PC-3 (cell line): ENCODE measurements around the gene ZBTB16. TPM values are rescaled to one million over a fixed set of nuclear protein-coding genes. Genes with fewer than 3 reads are reported as not detected.

Source experiments
- ATAC-seq: fragments of 200-7000 bp; cut with Tn5 transposase; 2 replicates; pipeline ENCODE4 v1.9.1; 2020; ENCODE audit warnings: mild to moderate bottlenecking, moderate library complexity
- BruUV-seq: library from RNA; stranded (reverse); fragments of 400-500 nt; replicated peaks from 2 replicates; lab custom pipeline; 2021; lab: Mats Ljungman, UMichigan
- CTCF ChIA-PET: fragments of 300-600 bp; sonication (Branson Sonifier 250); formaldehyde crosslinking; loops from one replicate; lab custom pipeline; 2022; ENCODE audit warnings: antibody characterized with exemption; lab: Charles Lee
- POLR2A ChIA-PET: fragments of 300-600 bp; sonication (Branson Sonifier 250); formaldehyde crosslinking; loops from one replicate; lab custom pipeline; 2022; ENCODE audit warnings: antibody characterized with exemption; ENCODE audit not compliant: unreplicated experiment; lab: Charles Lee
- DNase-seq: peaks from one replicate; pipeline ENCODE4 v3.0.0-alpha.2; 2015
- H2AFZ ChIP-seq: fragments of 300-600 bp; sonication (generic); 2 replicates; pipeline ENCODE4 v1.6.0; 2016; ENCODE audit warnings: antibody characterized with exemption, low read length
- H3F3A ChIP-seq: fragments of 300-600 bp; sonication (generic); one replicate; pipeline ENCODE4 v1.6.0; 2017; ENCODE audit warnings: antibody characterized with exemption, low read length, control low read depth, mild to moderate bottlenecking; ENCODE audit not compliant: unreplicated experiment
- H3K27ac ChIP-seq: fragments of 300-600 bp; sonication (generic); 2 replicates; pipeline ENCODE4 v1.5.1; 2016; ENCODE audit warnings: mild to moderate bottlenecking, low read length
- H3K27me3 ChIP-seq: fragments of 300-600 bp; sonication (generic); 2 replicates; pipeline ENCODE4 v1.6.1; 2016; ENCODE audit warnings: low read length, mixed read lengths
- H3K36me3 ChIP-seq: fragments of 300-600 bp; sonication (generic); 2 replicates; pipeline ENCODE4 v1.6.1; 2016; ENCODE audit warnings: low read depth, mixed run types, low read length, mixed read lengths
- H3K4me1 ChIP-seq: fragments of 300-600 bp; sonication (generic); 2 replicates; pipeline ENCODE4 v1.5.1; 2016; ENCODE audit warnings: low read length; ENCODE audit not compliant: insufficient read depth
- H3K4me2 ChIP-seq: fragments of 300-600 bp; sonication (generic); 2 replicates; pipeline ENCODE4 v1.6.0; 2016; ENCODE audit warnings: low read length
- H3K4me3 ChIP-seq: fragments of 300-600 bp; sonication (generic); 2 replicates; pipeline ENCODE4 v1.5.1; 2016; ENCODE audit warnings: mild to moderate bottlenecking, low read length, mixed read lengths
- H3K79me2 ChIP-seq: fragments of 300-600 bp; sonication (generic); 2 replicates; pipeline ENCODE4 v1.6.1; 2017; ENCODE audit warnings: low read length, mixed read lengths
- H3K9ac ChIP-seq: fragments of 300-600 bp; sonication (generic); 2 replicates; pipeline ENCODE4 v1.6.0; 2016; ENCODE audit warnings: mild to moderate bottlenecking, low read length
- H3K9me2 ChIP-seq: fragments of 300-600 bp; sonication (generic); replicated peaks from 2 replicates; pipeline ENCODE4 v1.6.1; 2016; ENCODE audit warnings: mixed run types, low read length, mixed read lengths
- H3K9me3 ChIP-seq: fragments of 300-600 bp; sonication (generic); 2 replicates; pipeline ENCODE4 v1.6.1; 2016; ENCODE audit warnings: low read length, mixed read lengths
- H4K20me1 ChIP-seq: fragments of 300-600 bp; sonication (generic); 2 replicates; pipeline ENCODE4 v1.6.1; 2016; ENCODE audit warnings: low read length, mixed read lengths
- EZH2 ChIP-seq: fragments of 300-600 bp; sonication (generic); IDR thresholded peaks from one replicate; pipeline ENCODE4 v1.6.1; 2017; ENCODE audit warnings: antibody characterized with exemption, mild to moderate bottlenecking, low read length; ENCODE audit not compliant: unreplicated experiment
- EZH2phosphoT487 ChIP-seq: fragments of 300-600 bp; sonication (generic); IDR thresholded peaks from 2 replicates; pipeline ENCODE4 v1.6.1; 2018; ENCODE audit warnings: mild to moderate bottlenecking, antibody characterized with exemption, low read length, borderline replicate concordance
- intact Hi-C: fragments of 100-400 bp; cut with micrococcal nuclease; formaldehyde crosslinking; loops from 2 replicates; pipeline ENCODE4 v1.9.0; 2023
- total RNA-seq: library from RNA; depleted of rRNA; stranded (reverse); fragments of >200 nt; gene quantifications from 2 replicates; pipeline ENCODE4 v1.2.3, GENCODE V29; 2014
- TF ChIP-seq, protein P1 (sequence below): fragments of 300-600 bp; sonication (generic); conservative IDR thresholded peaks from 2 replicates; pipeline ENCODE4 v1.5.1; 2017; ENCODE audit warnings: antibody characterized with exemption, low read depth, mild to moderate bottlenecking, low read length

Gene ZBTB16
- total RNA-seq, 1 experiment from 2014 or later = not detected

- Histone ChIP-seq H3F3A (no peaks in the 10 kb centered on the region), H2AFZ (no peak overlapping the region), H3K4me3 (no peak overlapping the region), H3K4me1 (no peaks in the 10 kb centered on the region), H3K9ac (no peak overlapping the region), H3K27me3 (peaks cover 64% of the 10 kb centered on the region), H3K79me2 (no peaks in the 10 kb centered on the region), H3K9me2 (no peaks in the 10 kb centered on the region), H4K20me1 (no peaks in the 10 kb centered on the region), H3K27ac (no peak overlapping the region), H3K4me2 (no peak overlapping the region), H3K9me3 (no peaks in the 10 kb centered on the region), H3K36me3 (no peaks in the 10 kb centered on the region)
- ATAC-seq = no peak
- no peak for DNase-seq
- ChIA-PET POLR2A (no interaction called here), CTCF (no interaction called here)
- TF ChIP-seq, protein P1, sequence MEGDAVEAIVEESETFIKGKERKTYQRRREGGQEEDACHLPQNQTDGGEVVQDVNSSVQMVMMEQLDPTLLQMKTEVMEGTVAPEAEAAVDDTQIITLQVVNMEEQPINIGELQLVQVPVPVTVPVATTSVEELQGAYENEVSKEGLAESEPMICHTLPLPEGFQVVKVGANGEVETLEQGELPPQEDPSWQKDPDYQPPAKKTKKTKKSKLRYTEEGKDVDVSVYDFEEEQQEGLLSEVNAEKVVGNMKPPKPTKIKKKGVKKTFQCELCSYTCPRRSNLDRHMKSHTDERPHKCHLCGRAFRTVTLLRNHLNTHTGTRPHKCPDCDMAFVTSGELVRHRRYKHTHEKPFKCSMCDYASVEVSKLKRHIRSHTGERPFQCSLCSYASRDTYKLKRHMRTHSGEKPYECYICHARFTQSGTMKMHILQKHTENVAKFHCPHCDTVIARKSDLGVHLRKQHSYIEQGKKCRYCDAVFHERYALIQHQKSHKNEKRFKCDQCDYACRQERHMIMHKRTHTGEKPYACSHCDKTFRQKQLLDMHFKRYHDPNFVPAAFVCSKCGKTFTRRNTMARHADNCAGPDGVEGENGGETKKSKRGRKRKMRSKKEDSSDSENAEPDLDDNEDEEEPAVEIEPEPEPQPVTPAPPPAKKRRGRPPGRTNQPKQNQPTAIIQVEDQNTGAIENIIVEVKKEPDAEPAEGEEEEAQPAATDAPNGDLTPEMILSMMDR = no peak
- TF ChIP-seq EZH2phosphoT487 (no peak), EZH2 (no peak)
- intact Hi-C loops = loop anchor here (5.0 kb wide), 1 partner anchor 957 kb away; no protein-coding TSS in a partner anchor
- no TSS peak for BruUV-seq
These were observed 204.9 kb downstream of the ZBTB16 start for GRCh38 chr11:114264381-114264780.

DNA sequence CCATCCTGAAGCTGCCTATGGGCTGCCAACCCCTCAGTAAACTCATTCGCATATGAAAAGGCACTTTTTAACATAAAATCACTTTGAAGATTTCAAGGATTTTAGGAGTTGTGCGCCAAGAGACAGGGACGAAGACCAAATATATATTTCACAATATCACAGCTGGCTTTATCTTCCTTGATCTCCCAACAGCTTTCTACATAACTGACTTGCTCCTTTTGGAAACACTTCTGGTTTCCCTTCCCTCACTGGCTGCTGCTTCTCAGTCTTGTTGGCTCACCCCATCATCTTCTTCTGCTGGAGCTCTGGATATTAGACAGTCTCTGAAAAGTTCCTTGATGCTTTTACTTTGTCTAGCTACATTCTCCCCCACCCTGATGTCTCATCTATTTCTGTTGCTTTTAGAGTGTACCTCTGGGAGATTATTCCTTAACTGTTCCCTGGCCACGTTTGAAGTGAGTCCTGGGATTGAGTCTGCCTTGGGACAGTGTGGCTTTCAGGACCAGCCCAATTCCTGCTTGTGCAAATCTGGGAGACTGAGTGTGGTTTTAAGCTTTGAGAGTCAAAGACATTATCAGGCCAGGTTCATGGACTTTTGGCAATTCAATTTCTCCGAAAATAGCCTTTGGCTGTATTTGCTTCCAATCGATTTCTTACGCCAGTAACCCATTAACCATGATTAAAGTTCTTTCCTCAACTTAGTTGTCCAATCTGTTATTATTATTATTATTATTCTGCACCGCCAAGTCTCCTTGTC, 205.8 kb downstream of the ZBTB16 start:
- ChIA-PET CTCF (no interaction called here), POLR2A (no interaction called here)
- BruUV-seq = no TSS peak
- no peaks in the 10 kb centered on the region for H3F3A ChIP-seq
- no peak overlapping the region for H3K9ac ChIP-seq
- DNase-seq = no peak
- no peaks in the 10 kb centered on the region for H3K9me3 ChIP-seq
- no peaks in the 10 kb centered on the region for H3K36me3 ChIP-seq
- no peak overlapping the region for H2AFZ ChIP-seq
- H4K20me1 ChIP-seq = no peaks in the 10 kb centered on the region
- no peaks in the 10 kb centered on the region for H3K9me2 ChIP-seq
- H3K4me1 ChIP-seq = no peaks in the 10 kb centered on the region
- TF ChIP-seq EZH2 = no peak
- TF ChIP-seq, protein P1 = no peak
- no peak for TF ChIP-seq EZH2phosphoT487
- intact Hi-C loops = no loop called here
- no peak overlapping the region for H3K27ac ChIP-seq
- peaks cover 63% of the 10 kb centered on the region for H3K27me3 ChIP-seq
- H3K4me3 ChIP-seq = no peak overlapping the region
- no peaks in the 10 kb centered on the region for H3K79me2 ChIP-seq
- no peak overlapping the region for H3K4me2 ChIP-seq
- no peak for ATAC-seq

DNA sequence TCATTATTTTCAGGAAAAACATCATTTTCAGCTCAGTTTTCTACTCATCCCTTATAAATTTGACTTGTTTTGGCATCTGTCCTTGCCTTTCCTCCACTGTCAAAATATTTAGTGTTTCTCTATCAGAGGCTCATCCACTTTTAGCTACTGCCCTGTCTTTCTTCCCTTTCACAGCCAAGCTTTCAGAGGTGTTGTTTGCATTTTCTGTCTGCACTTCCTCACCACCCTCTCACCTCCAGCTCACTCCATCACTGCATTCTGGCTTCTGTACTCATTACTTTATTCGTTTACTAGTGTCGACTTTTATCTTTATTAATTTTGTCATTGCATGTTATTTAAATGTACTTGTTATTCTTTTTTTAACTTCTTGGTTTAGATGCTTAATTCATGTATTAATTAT, 210.0 kb downstream of the ZBTB16 start:
- no peak overlapping the region for H3K4me3 ChIP-seq
- no peak overlapping the region for H3K27ac ChIP-seq
- TF ChIP-seq, protein P1 = no peak
- TF ChIP-seq EZH2phosphoT487 (no peak), EZH2 (no peak)
- H3F3A ChIP-seq = no peaks in the 10 kb centered on the region
- no peak overlapping the region for H3K9ac ChIP-seq
- no peak overlapping the region for H3K4me2 ChIP-seq
- H3K36me3 ChIP-seq = no peaks in the 10 kb centered on the region
- CTCF ChIA-PET = no interaction called here
- no TSS peak for BruUV-seq
- ATAC-seq (no peak), DNase-seq (no peak)
- no peaks in the 10 kb centered on the region for H3K79me2 ChIP-seq
- H3K9me2 ChIP-seq = no peaks in the 10 kb centered on the region
- POLR2A ChIA-PET = no interaction called here
- H4K20me1 ChIP-seq = no peaks in the 10 kb centered on the region
- H3K4me1 ChIP-seq = no peaks in the 10 kb centered on the region
- H2AFZ ChIP-seq = no peak overlapping the region
- H3K9me3 ChIP-seq = no peaks in the 10 kb centered on the region
- peaks cover 84% of the 10 kb centered on the region for H3K27me3 ChIP-seq
- intact Hi-C loops = no loop called here
